HL-60/S4 (cell line): ENCODE data around the gene C6orf52.
"Not testable (repeated sequence)": the region's sequence is repeated elsewhere in the genome, so short reads cannot be mapped to it uniquely, and the experiment has no call there.

Experiments
- in situ Hi-C: fragments of 300-500 bp; cut with MboI; formaldehyde crosslinking; loops from 2 replicates; pipeline ENCODE4 v1.14.3; 2022; ENCODE audit warnings: low sequenced_read_pairs

The C6orf52 gene

GRCh38 chr6:10694302-10695085 lies at the start of gene C6orf52, which contains the start of gene PAK1IP1:
C6orf52 (minus strand) TSS chr6:10694616; CDS start chr6:10687550, 7,066 bp downstream.
PAK1IP1 (plus strand) TSS chr6:10694972; CDS start chr6:10694986, 14 bp downstream.
- in situ Hi-C loops = loop anchor here (10.0 kb wide), 1 partner anchor 160 kb away; no protein-coding TSS in a partner anchor

- in situ Hi-C loops = no loop called here
Measured at GRCh38 chr6:10743515-10743914, 49.1 kb upstream of the C6orf52 start.

- in situ Hi-C loops = no loop called here
Measured at GRCh38 chr6:10742251-10742650, 47.8 kb upstream of the C6orf52 start.

- in situ Hi-C loops = not testable (repeated sequence)
Measured at GRCh38 chr6:10741643-10742042, 47.2 kb upstream of the C6orf52 start.

- in situ Hi-C loops = no loop called here
Measured at GRCh38 chr6:10740061-10740460, 45.6 kb upstream of the C6orf52 start.

GRCh38 chr6:10736731-10737130 lies 42.3 kb upstream of the C6orf52 start:
- in situ Hi-C loops = no loop called here

- in situ Hi-C loops = no loop called here
Measured at GRCh38 chr6:10733863-10734262, 39.4 kb upstream of the C6orf52 start.

GRCh38 chr6:10733151-10733715 lies 38.8 kb upstream of the C6orf52 start:
- in situ Hi-C loops = no loop called here

- in situ Hi-C loops = no loop called here
Measured at GRCh38 chr6:10730254-10730653, 35.8 kb upstream of the C6orf52 start.

GRCh38 chr6:10725716-10726115 lies 31.3 kb upstream of the C6orf52 start:
- in situ Hi-C loops = no loop called here

- in situ Hi-C loops = no loop called here
Measured at GRCh38 chr6:10725044-10725443, 30.6 kb upstream of the C6orf52 start.

GRCh38 chr6:10723567-10723881 lies 29.1 kb upstream of the C6orf52 start:
- in situ Hi-C loops = no loop called here

- in situ Hi-C loops = no loop called here
Measured at GRCh38 chr6:10722820-10723566, 28.6 kb upstream of the C6orf52 start, which contains the start of gene TMEM14C. TMEM14C (plus strand) TSS chr6:10723070; CDS start chr6:10724614, 1,544 bp downstream.

GRCh38 chr6:10722570-10722819 lies 28.1 kb upstream of the C6orf52 start:
- in situ Hi-C loops = no loop called here

- in situ Hi-C loops = no loop called here
Measured at GRCh38 chr6:10721850-10722569, 27.6 kb upstream of the C6orf52 start.

- in situ Hi-C loops = not testable (repeated sequence)
Measured at GRCh38 chr6:10720960-10721849, 26.8 kb upstream of the C6orf52 start.

GRCh38 chr6:10720265-10720959 lies 26.0 kb upstream of the C6orf52 start:
- in situ Hi-C loops = no loop called here

GRCh38 chr6:10719964-10720264 lies 25.5 kb upstream of the C6orf52 start:
- in situ Hi-C loops = no loop called here

- in situ Hi-C loops = no loop called here
Measured at GRCh38 chr6:10719296-10719963, 25.0 kb upstream of the C6orf52 start.
